Measurements from ENCODE around the gene MOV10L1.

DNA sequence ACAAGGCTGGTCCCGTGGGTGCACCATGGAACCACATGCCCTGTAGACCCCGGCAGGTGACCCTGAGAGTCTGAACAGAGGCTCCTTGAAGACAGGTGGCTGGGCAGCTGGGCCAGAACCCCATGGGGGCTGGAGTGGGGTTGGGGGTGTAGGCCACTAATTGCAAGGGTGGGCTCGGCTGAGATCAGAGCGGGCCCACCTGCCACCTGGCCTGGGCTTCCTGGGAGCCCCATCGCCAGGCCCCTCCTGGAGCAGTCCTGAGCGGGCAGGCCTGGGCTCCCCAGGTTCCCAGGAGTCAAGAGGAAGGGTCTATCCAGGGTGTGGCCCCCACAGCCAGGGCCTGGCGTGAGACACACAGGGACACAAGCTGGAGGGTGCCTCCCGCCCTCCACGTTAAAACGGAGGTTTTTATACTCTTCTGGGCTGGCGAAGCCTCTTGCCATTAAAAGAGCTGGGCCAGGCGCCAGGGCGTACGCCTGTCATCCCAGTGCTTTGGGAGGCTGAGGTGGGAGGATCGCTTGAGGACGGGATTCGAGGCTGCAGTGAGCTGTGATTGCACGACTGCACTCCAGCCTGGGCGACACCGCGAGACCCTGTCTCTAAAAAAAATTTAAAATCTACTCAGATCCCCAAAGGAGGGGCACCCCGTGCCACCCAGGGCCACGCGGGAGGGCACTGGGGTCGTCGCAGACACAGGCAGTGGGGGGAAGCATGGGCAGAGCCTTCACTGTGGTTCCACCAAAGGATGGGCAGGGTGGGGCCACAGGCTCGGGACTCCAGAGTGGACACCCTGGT is 91.1 kb downstream of the MOV10L1 start:
- TF ChIP-seq CTCF (IDR thresholded peaks at IDR 0.05; ENCODE audit: low read length) (no peak), EZH2 (IDR thresholded peaks at IDR 0.05; ENCODE audit: borderline replicate concordance, low read length) (no peak)
